GM21786 (cell line): ENCODE results near the gene YWHAQ.

Experiments
- ATAC-seq: cut with Tn5 transposase; IDR thresholded peaks from one replicate; pipeline ENCODE4 v1.9.1; 2021; ENCODE audit not compliant: unreplicated experiment

The YWHAQ gene

DNA sequence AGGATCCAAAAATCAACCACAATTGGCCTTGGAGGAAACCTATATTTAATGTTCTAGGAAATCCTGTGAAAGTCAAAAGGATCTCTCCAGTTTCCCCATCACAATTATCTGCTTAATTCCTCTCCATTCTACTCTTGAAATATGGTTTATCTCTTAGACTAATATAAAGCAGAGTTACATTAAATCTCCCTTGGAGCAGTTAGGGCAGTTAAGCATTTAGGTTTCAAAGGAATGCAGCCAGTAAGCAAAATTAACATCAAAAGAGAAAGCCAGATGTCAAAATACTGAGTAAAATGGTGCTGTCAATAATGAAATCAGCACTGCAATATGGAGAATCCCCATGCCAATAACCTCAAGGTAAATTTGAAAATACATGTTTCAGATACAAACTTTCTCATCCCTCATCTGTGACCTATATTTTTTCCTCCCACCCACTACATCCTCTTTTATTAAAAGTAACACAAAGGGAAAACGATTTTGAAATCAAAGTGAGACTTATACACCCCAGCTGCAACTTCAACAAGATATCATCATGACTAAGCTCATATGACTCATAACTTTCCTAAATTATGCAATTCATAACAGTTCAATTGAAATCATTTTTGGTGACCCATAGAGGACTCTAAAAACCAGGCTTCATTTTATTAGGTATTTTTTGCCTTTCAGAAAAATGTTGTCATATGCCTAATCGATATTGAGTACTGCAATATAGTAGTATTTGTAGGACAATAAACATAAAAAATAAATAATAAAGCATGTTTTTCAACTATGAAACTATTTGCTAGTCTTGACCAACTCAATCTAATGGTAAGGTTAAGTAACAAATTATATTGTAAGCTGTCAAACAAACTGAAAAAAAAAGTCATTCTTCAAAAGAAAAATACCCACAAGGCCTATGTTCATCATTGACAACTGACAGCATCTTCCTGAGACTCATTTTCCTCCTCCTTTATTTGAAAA lies 78.3 kb downstream of the YWHAQ start:
- no peak for ATAC-seq

DNA sequence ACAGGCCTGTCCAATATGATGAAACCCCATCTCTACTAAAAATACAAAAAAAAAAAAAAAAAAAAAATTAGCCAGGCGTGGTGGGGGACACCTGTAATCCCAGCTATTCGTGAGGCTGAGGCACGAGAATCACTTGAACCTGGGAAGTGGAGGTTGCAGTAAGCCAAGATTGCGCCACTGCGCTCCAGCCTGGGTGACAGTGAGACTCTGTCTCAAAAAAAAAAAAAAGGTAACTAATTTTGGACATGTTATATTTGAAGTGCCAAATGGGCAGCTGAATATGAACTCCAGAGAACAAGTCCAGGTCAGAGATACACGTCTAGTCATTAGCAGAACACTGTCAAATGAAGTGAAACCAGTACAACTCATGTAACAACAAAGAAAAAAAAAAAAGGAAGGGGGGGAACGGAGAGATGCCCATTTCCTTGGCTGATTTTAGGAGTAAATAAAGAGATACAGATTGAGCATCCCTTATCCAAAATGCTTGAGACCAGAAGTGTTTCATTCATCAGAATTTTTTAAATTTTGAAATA lies 79.9 kb downstream of the YWHAQ start:
- peak; percentile 21 for ATAC-seq

DNA sequence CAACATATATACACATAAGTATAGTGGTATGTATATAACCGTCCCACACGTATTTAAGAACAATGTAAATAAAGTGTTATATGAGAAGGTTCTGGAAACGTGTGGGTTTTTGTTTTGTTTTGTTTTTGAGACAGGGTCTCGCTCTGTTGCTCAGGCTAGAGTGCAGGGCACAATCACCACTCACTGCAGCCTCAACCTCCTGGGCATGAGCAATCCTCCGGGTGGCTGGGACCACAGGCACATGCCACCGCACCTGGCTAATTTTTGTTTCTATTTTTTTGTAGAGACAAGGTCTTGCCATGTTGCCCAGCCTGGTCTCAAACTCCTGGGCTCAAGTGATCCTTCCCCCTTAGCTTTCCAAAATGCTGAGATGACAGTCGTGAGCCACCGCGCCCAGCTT lies 81.4 kb downstream of the YWHAQ start:
- ATAC-seq: peak; percentile 27

DNA sequence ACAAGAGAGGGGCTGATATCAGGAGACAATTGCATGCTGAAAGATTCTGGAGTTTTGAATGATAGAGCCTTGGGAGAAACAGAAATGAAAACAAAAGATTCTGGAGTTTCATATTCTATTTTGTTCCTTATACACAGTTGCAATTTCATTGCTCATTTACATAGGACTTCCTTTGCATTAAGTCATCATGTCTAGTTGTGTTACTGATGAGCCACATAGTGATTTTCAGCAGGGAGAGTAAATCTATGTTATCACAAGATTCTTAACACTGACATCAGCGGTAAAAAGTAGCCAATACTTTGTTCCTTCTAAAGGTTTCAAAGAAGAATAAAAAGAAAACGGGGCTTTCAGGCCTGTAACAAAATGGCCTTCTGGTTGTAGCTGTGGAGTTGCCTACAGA lies 82.3 kb downstream of the YWHAQ start:
- peak; percentile 54 for ATAC-seq

DNA sequence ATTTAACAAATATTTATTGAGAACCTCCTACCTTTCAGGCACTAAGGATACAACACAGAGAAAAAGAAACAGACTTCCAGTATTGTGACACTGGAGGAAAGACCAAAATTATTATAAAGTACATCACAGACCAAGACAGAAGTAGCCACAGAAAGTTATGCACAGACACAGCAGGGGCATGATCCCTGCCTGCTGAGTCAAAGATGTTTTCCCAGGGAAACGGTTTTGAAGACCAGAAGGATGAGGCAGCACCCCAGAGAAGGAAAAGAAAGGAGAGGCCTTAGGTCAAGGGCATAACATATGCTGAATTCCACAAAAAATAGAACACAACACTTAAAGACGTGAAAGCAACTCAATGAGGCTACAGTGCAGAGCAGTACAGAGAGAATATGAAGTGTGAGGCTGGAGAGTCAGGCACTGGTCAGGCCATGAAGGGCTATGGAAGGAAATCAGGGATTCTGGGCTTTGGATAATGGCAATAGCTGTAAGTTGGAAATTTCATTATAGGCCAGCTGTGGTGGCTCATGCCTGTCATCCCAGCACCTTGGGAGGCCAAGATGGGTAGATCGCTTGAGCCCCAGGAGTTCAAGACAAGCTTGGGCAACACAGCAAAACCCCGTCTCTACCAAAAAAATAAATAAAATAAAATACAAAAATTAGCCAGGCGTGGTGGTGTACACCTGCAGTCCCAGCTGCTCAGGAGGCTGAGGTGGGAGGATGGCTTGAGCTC lies 83.4 kb downstream of the YWHAQ start:
- ATAC-seq: no peak

DNA sequence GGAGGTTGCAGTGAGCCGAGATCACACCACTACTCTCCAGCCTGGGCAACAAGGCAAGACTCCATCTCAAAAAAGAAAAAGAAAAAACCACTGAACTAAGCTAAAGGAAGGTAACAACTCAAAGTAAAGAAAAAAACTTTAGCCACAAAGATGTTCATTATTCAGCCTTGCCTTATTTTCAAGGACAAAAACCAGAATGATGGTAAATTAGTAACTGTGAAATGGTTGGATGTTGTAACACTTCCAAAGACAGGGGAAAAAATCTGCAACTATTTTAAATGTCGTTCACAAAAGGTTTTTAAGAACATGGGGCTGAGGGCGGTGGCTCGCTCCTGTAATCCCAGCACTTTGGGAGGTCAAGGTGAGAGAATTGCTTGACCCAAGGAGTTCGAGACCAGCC lies 85.3 kb downstream of the YWHAQ start:
- ATAC-seq: no peak

DNA sequence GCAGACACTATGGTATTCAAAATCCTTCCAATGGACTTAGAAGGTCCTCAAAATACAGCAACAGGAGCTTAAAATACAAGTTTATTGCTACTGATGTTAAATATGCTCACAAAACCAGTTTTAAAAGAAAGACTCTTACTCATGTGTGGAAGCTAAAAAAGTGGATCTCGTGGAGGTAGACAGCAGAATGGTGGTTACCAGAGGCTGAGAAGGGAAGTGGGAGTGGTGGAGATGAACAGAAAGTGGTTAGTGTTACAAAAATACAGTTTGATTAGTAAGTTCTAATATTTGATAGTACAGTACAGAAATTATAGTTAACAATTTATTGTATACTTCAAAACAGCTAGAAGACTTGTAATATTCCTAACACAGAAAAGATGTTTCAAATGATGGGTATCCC lies 87.2 kb downstream of the YWHAQ start:
- no peak for ATAC-seq

DNA sequence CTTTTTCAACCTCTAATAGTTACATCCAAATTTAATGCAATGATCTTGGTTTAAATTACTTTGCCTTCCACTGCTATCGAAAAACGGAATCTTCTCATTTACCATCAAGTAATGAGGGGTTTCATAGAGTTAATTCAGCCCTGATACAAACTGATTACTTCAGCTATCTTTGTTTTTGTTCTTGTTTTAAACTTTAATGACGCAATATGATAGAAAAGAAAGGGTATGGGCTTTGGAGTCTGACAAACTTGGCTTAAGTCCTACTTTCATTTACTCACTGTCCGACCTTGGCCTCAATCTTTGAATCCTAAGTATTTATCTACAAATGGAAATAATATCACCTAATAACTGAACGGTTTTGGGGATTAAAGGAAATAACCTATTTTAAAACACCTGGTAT lies 91.3 kb downstream of the YWHAQ start:
- ATAC-seq: no peak

DNA sequence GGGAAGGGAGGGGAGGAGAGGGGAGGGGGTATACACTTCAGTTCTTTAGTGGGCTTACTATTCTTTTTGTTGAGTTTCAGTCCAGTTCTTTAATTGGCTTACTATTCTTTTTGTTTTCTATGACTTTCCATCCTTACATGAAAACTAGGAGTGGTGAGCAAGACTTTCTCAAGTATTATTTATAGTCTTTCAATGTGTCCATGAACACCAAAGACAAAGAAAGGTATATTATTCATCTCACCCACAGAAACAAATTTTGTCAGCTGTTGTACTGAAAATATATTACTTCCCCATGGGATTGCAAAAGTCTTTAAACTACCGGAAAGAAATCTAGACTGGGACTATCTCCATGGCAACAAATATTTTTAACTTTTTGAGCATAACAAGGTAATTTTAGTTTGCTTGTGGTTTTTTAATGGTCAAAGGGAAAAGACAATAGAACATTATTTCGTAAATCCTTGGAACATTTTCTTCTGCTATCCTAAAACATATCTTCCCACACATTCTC lies 92.7 kb downstream of the YWHAQ start:
- ATAC-seq: peak; percentile 37

DNA sequence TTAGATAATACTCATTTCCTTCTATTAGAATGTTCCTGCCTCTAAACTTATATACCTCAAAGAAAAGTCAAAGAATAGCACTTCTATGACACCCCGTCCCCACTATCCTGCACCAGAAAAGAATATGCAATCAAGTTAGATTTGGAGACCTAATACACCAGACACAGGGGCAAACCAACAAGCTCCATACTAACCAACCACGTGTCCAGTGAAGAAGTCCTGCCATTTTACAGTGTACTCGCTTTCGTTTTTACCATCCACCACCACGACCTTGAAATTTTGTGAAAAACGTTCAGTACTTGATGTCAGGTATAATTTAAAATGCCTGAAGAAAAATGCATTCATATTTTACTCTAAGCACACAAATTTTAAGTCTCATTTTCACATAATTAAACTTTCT lies 94.3 kb downstream of the YWHAQ start:
- ATAC-seq: no peak

DNA sequence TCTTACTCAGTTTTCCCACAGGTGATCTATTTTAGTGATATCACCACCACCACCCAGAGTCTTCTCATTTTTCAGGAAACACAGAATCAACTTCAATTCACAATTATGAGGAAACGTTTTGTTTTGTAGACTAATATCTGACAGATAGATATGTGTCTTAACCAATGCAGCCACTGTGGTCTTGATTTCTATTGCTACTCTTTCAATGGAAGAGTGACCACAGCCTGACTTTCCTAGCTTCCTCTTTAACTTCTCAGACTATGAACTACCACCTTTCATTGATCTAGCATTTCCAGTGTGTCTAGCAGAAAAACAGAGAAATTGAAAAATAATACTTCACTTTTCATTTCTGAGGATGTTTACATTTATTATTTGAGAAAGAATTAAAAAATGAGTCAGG lies 95.6 kb downstream of the YWHAQ start:
- no peak for ATAC-seq
